ENCODE results near the gene RPS6KA6.

Gene RPS6KA6

GRCh38 chrX:84187533-84188319 is at the start of gene RPS6KA6:
RPS6KA6 (minus strand) TSS chrX:84188199; CDS start chrX:84187899, 300 bp downstream.
- no peak for DNase-seq

- no peak for DNase-seq
These were observed 36.7 kb upstream of the RPS6KA6 start for GRCh38 chrX:84224741-84225140.

- DNase-seq = no peak
These were observed 35.3 kb upstream of the RPS6KA6 start for GRCh38 chrX:84223261-84223660.

GRCh38 chrX:84221181-84221580 is 33.2 kb upstream of the RPS6KA6 start:
- no peak for DNase-seq

GRCh38 chrX:84219551-84219950 is 31.6 kb upstream of the RPS6KA6 start:
- DNase-seq = no peak

GRCh38 chrX:84218726-84219125 is 30.7 kb upstream of the RPS6KA6 start:
- DNase-seq = no peak

GRCh38 chrX:84216881-84217280 is 28.9 kb upstream of the RPS6KA6 start:
- DNase-seq = no peak

GRCh38 chrX:84216406-84216805 is 28.4 kb upstream of the RPS6KA6 start:
- DNase-seq = no peak

GRCh38 chrX:84205276-84205675 is 17.3 kb upstream of the RPS6KA6 start:
- no peak for DNase-seq

- no peak for DNase-seq
These were observed 11.7 kb upstream of the RPS6KA6 start for GRCh38 chrX:84199688-84200087.

- no peak for DNase-seq
These were observed 9.6 kb upstream of the RPS6KA6 start for GRCh38 chrX:84197550-84197949.

GRCh38 chrX:84192006-84192405 is 4.0 kb upstream of the RPS6KA6 start:
- DNase-seq = no peak

GRCh38 chrX:84189125-84189524 is 1.1 kb upstream of the RPS6KA6 start:
- no peak for DNase-seq

- DNase-seq = no peak
These were observed 378 bp upstream of the RPS6KA6 start for GRCh38 chrX:84188320-84188834.

GRCh38 chrX:84186603-84187532 is 1.1 kb downstream of the RPS6KA6 start:
- DNase-seq = no peak

GRCh38 chrX:84182516-84182915 is 5.5 kb downstream of the RPS6KA6 start:
- DNase-seq = no peak

GRCh38 chrX:84175958-84176357 is 12.0 kb downstream of the RPS6KA6 start:
- no peak for DNase-seq

GRCh38 chrX:84175274-84175673 is 12.7 kb downstream of the RPS6KA6 start:
- no peak for DNase-seq

- DNase-seq = no peak
These were observed 13.7 kb downstream of the RPS6KA6 start for GRCh38 chrX:84174348-84174747.

GRCh38 chrX:84170931-84171330 is 17.1 kb downstream of the RPS6KA6 start:
- DNase-seq = no peak

GRCh38 chrX:84168574-84168973 is 19.4 kb downstream of the RPS6KA6 start:
- no peak for DNase-seq

- no peak for DNase-seq
These were observed 19.9 kb downstream of the RPS6KA6 start for GRCh38 chrX:84168095-84168494.

- no peak for DNase-seq
These were observed 22.3 kb downstream of the RPS6KA6 start for GRCh38 chrX:84165711-84166110.

GRCh38 chrX:84162401-84162800 is 25.6 kb downstream of the RPS6KA6 start:
- no peak for DNase-seq

Data from MV-4-11 (cell line).